GM19467 (cell line): ENCODE measurements around the gene EDN3.

ENCODE experiments used
- ATAC-seq: cut with Tn5 transposase; IDR thresholded peaks from one replicate; pipeline ENCODE4 v1.9.1; 2021; ENCODE audit warnings: mild to moderate bottlenecking, moderate library complexity; ENCODE audit not compliant: unreplicated experiment

Gene EDN3

GRCh38 chr20:59300333-59301081 is at the start of gene EDN3:
Gene EDN3, plus strand, starts transcription at chr20:59300611. Its CDS starts 202 bp downstream, at chr20:59300813.
- no peak for ATAC-seq

DNA sequence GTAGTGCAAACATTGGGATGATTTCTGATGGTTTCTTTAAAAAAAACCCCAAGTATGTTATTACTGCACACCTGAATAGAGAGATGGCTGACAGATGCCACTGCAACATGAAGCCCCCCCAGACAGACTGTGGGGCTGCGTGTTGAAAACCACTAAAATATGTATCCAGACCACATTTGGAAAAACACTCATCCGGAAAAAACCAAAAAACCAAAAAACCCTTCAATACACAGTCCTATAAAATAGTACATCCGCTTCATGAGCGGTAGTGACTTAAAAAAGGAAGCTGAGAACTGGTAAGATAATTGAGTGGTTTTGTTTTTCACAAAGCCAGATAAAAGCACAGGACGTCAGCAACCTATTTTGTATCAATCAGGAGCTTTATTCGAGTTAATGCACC is 47.1 kb upstream of the EDN3 start:
- no peak for ATAC-seq

GRCh38 chr20:59253779-59254319 is 46.6 kb upstream of the EDN3 start:
- ATAC-seq, result no peak

- ATAC-seq, result no peak
Observed at GRCh38 chr20:59255256-59255655, 45.2 kb upstream of the EDN3 start.

- no peak for ATAC-seq
Observed at GRCh38 chr20:59258221-59258621, 42.2 kb upstream of the EDN3 start.

- ATAC-seq, result no peak
Observed at GRCh38 chr20:59259946-59260345, 40.5 kb upstream of the EDN3 start.

- no peak for ATAC-seq
Observed at GRCh38 chr20:59265298-59265697, 35.1 kb upstream of the EDN3 start.

DNA sequence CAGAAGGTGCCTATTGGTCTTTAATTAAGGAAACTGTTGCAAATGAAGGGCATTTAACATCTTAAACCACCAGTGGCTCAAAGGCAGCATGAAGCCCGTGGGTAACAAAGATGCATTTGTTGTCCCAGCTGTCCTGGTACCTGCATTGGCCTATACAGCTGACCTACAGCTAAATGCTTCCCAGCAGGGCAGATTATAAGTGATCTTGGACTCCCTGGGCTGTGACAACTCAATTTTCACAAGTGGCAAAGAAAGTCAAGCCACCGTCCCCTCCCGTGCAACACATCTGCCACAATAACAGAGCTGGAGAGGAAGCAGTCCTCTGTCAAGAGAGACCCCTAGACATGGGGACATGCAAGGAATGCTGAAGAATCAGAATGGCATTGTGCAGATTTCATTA is 31.5 kb upstream of the EDN3 start:
- no peak for ATAC-seq

- ATAC-seq, result no peak
Observed at GRCh38 chr20:59269411-59270025, 30.9 kb upstream of the EDN3 start.

GRCh38 chr20:59270380-59270779 is 30.0 kb upstream of the EDN3 start:
- ATAC-seq, result no peak

GRCh38 chr20:59273739-59274357 is 26.6 kb upstream of the EDN3 start:
- ATAC-seq, result no peak

DNA sequence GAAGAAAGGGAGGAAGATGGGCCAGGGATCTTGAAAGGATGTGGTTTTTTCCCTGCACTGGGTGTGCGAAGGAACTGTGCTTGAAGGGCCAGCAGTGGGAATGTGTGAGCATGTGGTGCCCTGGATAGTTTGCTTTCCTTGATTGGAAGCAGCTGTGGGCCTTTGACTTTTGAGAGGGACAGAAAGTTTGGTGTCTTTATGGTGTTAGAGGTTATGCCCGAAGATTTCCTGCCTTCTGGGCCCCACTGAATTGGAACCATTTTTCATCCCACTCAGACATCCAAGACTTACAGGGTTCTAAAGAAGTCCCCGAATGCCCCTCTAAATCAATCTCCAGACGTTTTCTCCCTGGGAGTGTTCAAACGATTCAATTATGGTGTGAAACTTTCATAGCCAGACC is 23.5 kb upstream of the EDN3 start:
- ATAC-seq, result no peak

DNA sequence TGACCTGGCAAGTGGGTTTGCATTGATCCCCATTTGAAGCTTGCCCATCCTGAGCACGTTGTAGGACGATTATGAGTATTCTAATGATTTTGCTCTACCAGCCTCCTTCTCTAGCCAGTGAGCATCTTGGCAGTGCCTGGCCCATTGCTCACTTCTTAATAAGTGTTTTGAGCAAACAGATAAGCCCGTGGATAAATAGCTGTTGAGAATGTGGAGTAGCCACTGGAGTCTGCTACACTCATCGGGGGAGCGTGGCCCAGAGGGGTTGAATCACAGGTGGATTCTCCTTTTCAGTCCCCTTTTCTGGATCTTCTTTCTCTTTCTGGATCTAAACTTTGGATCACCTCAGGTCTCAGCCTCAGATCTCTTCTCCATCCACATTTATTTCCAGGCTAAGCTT is 15.9 kb upstream of the EDN3 start:
- ATAC-seq, result no peak

GRCh38 chr20:59289994-59290393 is 10.4 kb upstream of the EDN3 start:
- ATAC-seq, result no peak

GRCh38 chr20:59291740-59292383 is 8.5 kb upstream of the EDN3 start:
- ATAC-seq, result no peak

GRCh38 chr20:59295531-59295930 is 4.9 kb upstream of the EDN3 start:
- ATAC-seq, result no peak

- ATAC-seq, result no peak
Observed at GRCh38 chr20:59297686-59298085, 2.7 kb upstream of the EDN3 start.

- no peak for ATAC-seq
Observed at GRCh38 chr20:59299945-59300332, 472 bp upstream of the EDN3 start.

- ATAC-seq, result no peak
Observed at GRCh38 chr20:59301343-59302007, 1.1 kb downstream of the EDN3 start.

- no peak for ATAC-seq
Observed at GRCh38 chr20:59305908-59306655, 5.7 kb downstream of the EDN3 start.
